WTC11 (cell line): ENCODE results near the gene SERPIND1. TPM values are rescaled to one million over a fixed set of nuclear protein-coding genes. Genes with fewer than 3 reads are reported as not detected.

Experiments
- ATAC-seq: fragments of 200-7000 bp; cut with Tn5 transposase; 2 replicates; pipeline ENCODE4 v1.10.0; 2021; ENCODE audit warnings: mild to moderate bottlenecking, moderate library complexity
- CTCF ChIA-PET: fragments of 300-600 bp; sonication (Branson Sonifier 250); formaldehyde crosslinking; loops from one replicate; lab custom pipeline; 2021; ENCODE audit warnings: antibody characterized with exemption; lab: Charles Lee
- POLR2A ChIA-PET: fragments of 350-600 bp; sonication (Branson Sonifier 250); formaldehyde crosslinking; loops from one replicate; lab custom pipeline; 2021; ENCODE audit warnings: antibody characterized with exemption; lab: Charles Lee
- DNase-seq: peaks from one replicate; pipeline ENCODE4 v3.0.0; 2021; ENCODE audit warnings: low spot score
- H3K27ac Mint-ChIP-seq: 2 replicates; pipeline ENCODE4 v1.8.0; 2021; ENCODE audit warnings: mixed read lengths
- H3K27me3 Mint-ChIP-seq: 2 replicates; pipeline ENCODE4 v1.8.0; 2021; ENCODE audit warnings: low read depth, mild to moderate bottlenecking, moderate library complexity, mixed read lengths
- H3K36me3 Mint-ChIP-seq: 2 replicates; pipeline ENCODE4 v1.8.0; 2021; ENCODE audit warnings: mixed read lengths
- H3K4me1 Mint-ChIP-seq: 2 replicates; pipeline ENCODE4 v1.8.0; 2022; ENCODE audit warnings: mixed read lengths
- H3K4me3 Mint-ChIP-seq: 2 replicates; pipeline ENCODE4 v1.8.0; 2021; ENCODE audit warnings: mild to moderate bottlenecking, moderate library complexity, mixed read lengths
- H3K9me3 Mint-ChIP-seq: 2 replicates; pipeline ENCODE4 v1.8.0; 2021; ENCODE audit warnings: mixed read lengths
- AFF4 ChIP-seq: sonication (generic); formaldehyde crosslinking; IDR thresholded peaks from 2 replicates; pipeline ENCODE4 v1.8.1; 2023; ENCODE audit warnings: mild to moderate bottlenecking, missing genetic modification reagents, borderline replicate concordance
- ATF1 ChIP-seq: sonication (generic); formaldehyde crosslinking; IDR thresholded peaks from 2 replicates; pipeline ENCODE4 v1.8.1; 2023; ENCODE audit warnings: mild to moderate bottlenecking, moderate library complexity, missing genetic modification reagents
- CBFB ChIP-seq: sonication (generic); formaldehyde crosslinking; IDR thresholded peaks from 2 replicates; pipeline ENCODE4 v1.8.1; 2022; ENCODE audit warnings: mild to moderate bottlenecking, low read depth, missing genetic modification reagents
- E2F4 ChIP-seq: sonication (generic); formaldehyde crosslinking; IDR thresholded peaks from 2 replicates; pipeline ENCODE4 v1.8.1; 2022; ENCODE audit warnings: low read depth, mild to moderate bottlenecking, moderate library complexity, missing genetic modification reagents, borderline replicate concordance
- ELF4 ChIP-seq: sonication (generic); formaldehyde crosslinking; IDR thresholded peaks from 2 replicates; pipeline ENCODE4 v1.8.1; 2022; ENCODE audit warnings: low read depth, mild to moderate bottlenecking, moderate library complexity, missing genetic modification reagents
- ERG ChIP-seq: fragments of 250-450 bp; sonication (Bioruptor Pico); IDR thresholded peaks from 2 replicates; pipeline ENCODE4 v1.8.0; 2021; ENCODE audit warnings: mild to moderate bottlenecking
- FOXP1 ChIP-seq: sonication (generic); formaldehyde crosslinking; IDR thresholded peaks from 2 replicates; pipeline ENCODE4 v1.8.0; 2022; ENCODE audit warnings: missing genetic modification reagents, mild to moderate bottlenecking, moderate library complexity, borderline replicate concordance
- GTF2I ChIP-seq: fragments of 250-450 bp; sonication (Bioruptor Pico); conservative IDR thresholded peaks from 2 replicates; pipeline ENCODE4 v1.4.0; 2021; ENCODE audit warnings: mild to moderate bottlenecking
- HMGA2 ChIP-seq: fragments of 250-450 bp; sonication (Bioruptor Pico); IDR thresholded peaks from 2 replicates; pipeline ENCODE4 v1.4.0; 2021; ENCODE audit warnings: mild to moderate bottlenecking, moderate library complexity
- HMGXB4 ChIP-seq: sonication (generic); formaldehyde crosslinking; IDR thresholded peaks from 2 replicates; pipeline ENCODE4 v1.8.1; 2023; ENCODE audit warnings: mild to moderate bottlenecking, moderate library complexity, missing genetic modification reagents
- MAX ChIP-seq: sonication (generic); formaldehyde crosslinking; IDR thresholded peaks from 2 replicates; pipeline ENCODE4 v1.8.0; 2022; ENCODE audit warnings: mild to moderate bottlenecking, missing genetic modification reagents
- MYBL2 ChIP-seq: sonication (generic); formaldehyde crosslinking; IDR thresholded peaks from 2 replicates; pipeline ENCODE4 v1.8.1; 2023; ENCODE audit warnings: mild to moderate bottlenecking, moderate library complexity, missing genetic modification reagents
- NR3C1 ChIP-seq: sonication (generic); formaldehyde crosslinking; conservative IDR thresholded peaks from 2 replicates; pipeline ENCODE4 v1.8.1; 2023; ENCODE audit warnings: low read depth, mild to moderate bottlenecking, missing genetic modification reagents
- PRRX2 ChIP-seq: fragments of 250-450 bp; sonication (Bioruptor Pico); IDR thresholded peaks from 2 replicates; pipeline ENCODE4 v1.8.0; 2021; ENCODE audit warnings: mild to moderate bottlenecking
- RELA ChIP-seq: sonication (generic); formaldehyde crosslinking; IDR thresholded peaks from 2 replicates; pipeline ENCODE4 v1.8.1; 2022; ENCODE audit warnings: missing genetic modification reagents, mild to moderate bottlenecking, borderline replicate concordance
- SP1 ChIP-seq: sonication (generic); formaldehyde crosslinking; conservative IDR thresholded peaks from 2 replicates; pipeline ENCODE4 v1.8.1; 2022; ENCODE audit warnings: missing genetic modification reagents
- STAT6 ChIP-seq: sonication (generic); formaldehyde crosslinking; conservative IDR thresholded peaks from 2 replicates; pipeline ENCODE4 v1.8.1; 2023; ENCODE audit warnings: mild to moderate bottlenecking, low read depth, missing genetic modification reagents, moderate library complexity
- ZNF232 ChIP-seq: sonication (generic); formaldehyde crosslinking; IDR thresholded peaks from 2 replicates; pipeline ENCODE4 v1.8.0; 2022; ENCODE audit warnings: mild to moderate bottlenecking, missing genetic modification reagents
- ZNF416 ChIP-seq: fragments of 250-450 bp; sonication (Bioruptor Pico); IDR thresholded peaks from 2 replicates; pipeline ENCODE4 v1.9.0; 2021; ENCODE audit warnings: mild to moderate bottlenecking, inconsistent platforms
- ZNF671 ChIP-seq: fragments of 250-450 bp; sonication (Bioruptor Pico); IDR thresholded peaks from 2 replicates; pipeline ENCODE4 v1.8.0; 2021; ENCODE audit warnings: mild to moderate bottlenecking
- total RNA-seq: library from RNA; stranded (reverse); gene quantifications from 3 replicates; pipeline ENCODE4 v1.2.3, GENCODE V29; 2021

SERPIND1 gene
- total RNA-seq, 1 experiment from 2014 or later: 0.22 TPM

- CTCF ChIA-PET: no interaction called here
These were observed 55.7 kb downstream of the SERPIND1 start for GRCh38 chr22:20829491-20830134.

GRCh38 chr22:20833225-20833665 is 59.3 kb downstream of the SERPIND1 start:
- no peak for ATAC-seq
- DNase-seq: no peak
- TF ChIP-seq MAX (CRISPR knock-in tag) (no peak), CBFB (no peak), ZNF671 (no peak)
- TF ChIP-seq, all 79 proteins: peak for 0
- ChIA-PET CTCF (interaction anchor here (0.6 to 1.3 kb wide), 2 partner anchors 53 to 57 kb away, joined by 3 read pairs; no protein-coding TSS in a partner anchor), POLR2A (interaction anchor here (0.7 kb wide), 1 partner anchor 168 kb away, joined by 10 read pairs; no protein-coding TSS in a partner anchor)
- Mint-ChIP-seq H3K4me3 (no peak overlapping the region), H3K27me3 (no peaks in the 10 kb centered on the region), H3K36me3 (peaks cover 8% of the 10 kb centered on the region), H3K27ac (no peak overlapping the region), H3K9me3 (no peaks in the 10 kb centered on the region), H3K4me1 (no peaks in the 10 kb centered on the region)

More at GRCh38 chr22:20829491-20830134, 55.7 kb downstream of the SERPIND1 start:
- DNase-seq (no peak), ATAC-seq (no peak)
- Mint-ChIP-seq H3K4me3 (no peak overlapping the region), H3K36me3 (peaks cover 8% of the 10 kb centered on the region), H3K4me1 (peaks cover 6% of the 10 kb centered on the region; the same call in 1 of the 2 replicates), H3K27ac (no peak overlapping the region), H3K27me3 (no peaks in the 10 kb centered on the region)
- POLR2A ChIA-PET: no interaction called here
- TF ChIP-seq ERG (CRISPR knock-in tag): no peak
- no peak for TF ChIP-seq PRRX2 (CRISPR knock-in tag)
- TF ChIP-seq HMGA2 (CRISPR knock-in tag): no peak
- no peak for TF ChIP-seq FOXP1
- no peak for TF ChIP-seq STAT6 (CRISPR knock-in tag)
- TF ChIP-seq SP1 (CRISPR knock-in tag): no peak
- no peak for TF ChIP-seq RELA (CRISPR knock-in tag)
- TF ChIP-seq HMGXB4 (CRISPR knock-in tag): no peak
- TF ChIP-seq ZNF416 (CRISPR knock-in tag): no peak
- TF ChIP-seq, all 79 proteins: peak for 0
- H3K9me3 Mint-ChIP-seq: no peaks in the 10 kb centered on the region

- Mint-ChIP-seq H3K36me3 (peaks cover 8% of the 10 kb centered on the region), H3K27ac (no peak overlapping the region), H3K4me1 (no peaks in the 10 kb centered on the region), H3K4me3 (no peak overlapping the region), H3K27me3 (no peaks in the 10 kb centered on the region), H3K9me3 (no peaks in the 10 kb centered on the region)
- ChIA-PET POLR2A (interaction anchor here (0.7 kb wide), 1 partner anchor 167 kb away, joined by 10 read pairs; no protein-coding TSS in a partner anchor), CTCF (no interaction called here)
- TF ChIP-seq E2F4 (CRISPR knock-in tag) (no peak), PRRX2 (CRISPR knock-in tag) (no peak), MYBL2 (CRISPR knock-in tag) (no peak), ZNF232 (CRISPR knock-in tag) (no peak), NR3C1 (CRISPR knock-in tag) (no peak), ATF1 (CRISPR knock-in tag) (no peak), AFF4 (CRISPR knock-in tag) (no peak), GTF2I (CRISPR knock-in tag) (no peak), ELF4 (CRISPR knock-in tag) (no peak)
- DNase-seq (no peak), ATAC-seq (no peak)
These were observed 60.3 kb downstream of the SERPIND1 start for GRCh38 chr22:20834206-20834605.
